Keratinocyte (primary cell): Measurements from ENCODE around the gene ANKRD27. TPM values are rescaled to one million over a fixed set of nuclear protein-coding genes. Genes with fewer than 3 reads are reported as not detected.

Experiments
- DNase-seq: peaks from one replicate; pipeline ENCODE4 v3.0.0-alpha.2; 2011; ENCODE audit warnings: low read depth, missing footprints, low spot score
- FAIRE-seq: peaks from 2 replicates; lab custom pipeline; 2011; peaks lifted over from hg19 to GRCh38; lab: Jason Lieb, UNC
- H2AFZ ChIP-seq: 2 replicates; pipeline ENCODE4 v1.6.0; 2012; ENCODE audit warnings: low read length, control low read depth, inconsistent platforms; ENCODE audit not compliant: control insufficient read depth
- H3K27ac ChIP-seq: 2 replicates; pipeline ENCODE4 v1.5.1; 2011; ENCODE audit warnings: low read length; ENCODE audit not compliant: control insufficient read depth, insufficient read depth
- H3K27me3 ChIP-seq: 3 replicates; pipeline ENCODE4 v1.6.0; 2011; ENCODE audit warnings: low read length; ENCODE audit not compliant: control insufficient read depth, insufficient read depth; ENCODE audit errors: extremely low read depth
- H3K36me3 ChIP-seq, 2 experiments: 2 replicates in 1 of 2; 3 replicates in 1 of 2; pipeline ENCODE4 v1.5.1; 2011; ENCODE audit warnings: low read length in 2 of 2, mild to moderate bottlenecking in 1 of 2; ENCODE audit not compliant: control insufficient read depth in 2 of 2, insufficient read depth in 2 of 2; ENCODE audit errors: extremely low read depth in 1 of 2
- H3K4me1 ChIP-seq: 3 replicates; pipeline ENCODE4 v1.5.1; 2011; ENCODE audit warnings: low read length; ENCODE audit not compliant: control insufficient read depth, insufficient read depth; ENCODE audit errors: extremely low read depth
- H3K4me2 ChIP-seq: 3 replicates; pipeline ENCODE4 v1.6.0; 2011; ENCODE audit warnings: low read depth, low read length; ENCODE audit not compliant: control insufficient read depth, insufficient read depth; ENCODE audit errors: extremely low read depth
- H3K4me3 ChIP-seq, 3 experiments: fragments of 200-600 bp in 1 of 3; sonication (generic) in 1 of 3; 2 replicates in 2 of 3; 3 replicates in 1 of 3; pipeline ENCODE4 v1.5.1; 2011 to 2016; ENCODE audit warnings: low read length in 3 of 3, mild to moderate bottlenecking in 3 of 3, control low read depth in 2 of 3, inconsistent platforms in 1 of 3, low read depth in 1 of 3, mixed read lengths in 1 of 3, mixed run types in 1 of 3, moderate library complexity in 1 of 3; ENCODE audit not compliant: control insufficient read depth in 2 of 3, insufficient read depth in 2 of 3; ENCODE audit errors: extremely low read depth in 1 of 3
- H3K79me2 ChIP-seq: 2 replicates; pipeline ENCODE4 v1.6.0; 2012; ENCODE audit warnings: low read length; ENCODE audit not compliant: control insufficient read depth, insufficient read depth
- H3K9ac ChIP-seq: 3 replicates; pipeline ENCODE4 v1.6.0; 2011; ENCODE audit warnings: low read length; ENCODE audit not compliant: control insufficient read depth, insufficient read depth; ENCODE audit errors: extremely low read depth
- H3K9me1 ChIP-seq: 3 replicates; pipeline ENCODE4 v1.6.0; 2011; ENCODE audit warnings: low read length; ENCODE audit not compliant: control insufficient read depth, insufficient read depth; ENCODE audit errors: extremely low read depth
- H3K9me3 ChIP-seq: 2 replicates; pipeline ENCODE4 v1.5.1; 2012; ENCODE audit warnings: low read depth, low read length; ENCODE audit not compliant: control insufficient read depth
- H4K20me1 ChIP-seq: 3 replicates; pipeline ENCODE4 v1.6.0; 2011; ENCODE audit warnings: low read length; ENCODE audit not compliant: control insufficient read depth, insufficient read depth; ENCODE audit errors: extremely low read depth
- EZH2 ChIP-seq: IDR thresholded peaks from one replicate; pipeline ENCODE4 v1.6.1; 2012; ENCODE audit warnings: inconsistent platforms, mild to moderate bottlenecking, low read length, moderate library complexity
- dilution Hi-C: fragments of 300-500 bp; cut with MboI; formaldehyde crosslinking; loops from one replicate; pipeline ENCODE4 v1.7.0; 2020; ENCODE audit warnings: low sequenced_read_pairs; ENCODE audit not compliant: extremely low pct_ligation_motif_present
- polyA plus RNA-seq, 5 experiments: library from polyadenylated mRNA; depleted of rRNA in 3 of 5; stranded (reverse) in 3 of 5; stranded (forward) in 1 of 5; unstranded in 1 of 5; fragments of >200 nt; gene quantifications; 1 replicate in 1 of 5; 2 replicates in 3 of 5; 3 replicates in 1 of 5; pipeline versions ENCODE4 v1.2.1 to v1.2.3, GENCODE V29; 2011 to 2012; ENCODE audit warnings: missing spikeins in 2 of 5, low read depth in 1 of 5, low replicate concordance in 1 of 5
- TF ChIP-seq, protein P1 (sequence below), 3 experiments: IDR thresholded peaks in 1 of 3; conservative IDR thresholded peaks in 1 of 3; optimal IDR thresholded peaks in 1 of 3; 2 replicates in 2 of 3; 3 replicates in 1 of 3; pipeline versions ENCODE3 to v1.5.1; 2011; ENCODE audit warnings: low read length in 3 of 3, mild to moderate bottlenecking in 3 of 3, moderate library complexity in 2 of 3, control low read depth in 1 of 3, inconsistent platforms in 1 of 3; ENCODE audit not compliant: insufficient read depth in 2 of 3; ENCODE audit errors: extremely low read depth in 1 of 3

ANKRD27 gene
- polyA plus RNA-seq, 1 donor (not counting 4 experiments of a cell fraction or from before 2014, with no cell fraction given): 34.5 TPM

DNA sequence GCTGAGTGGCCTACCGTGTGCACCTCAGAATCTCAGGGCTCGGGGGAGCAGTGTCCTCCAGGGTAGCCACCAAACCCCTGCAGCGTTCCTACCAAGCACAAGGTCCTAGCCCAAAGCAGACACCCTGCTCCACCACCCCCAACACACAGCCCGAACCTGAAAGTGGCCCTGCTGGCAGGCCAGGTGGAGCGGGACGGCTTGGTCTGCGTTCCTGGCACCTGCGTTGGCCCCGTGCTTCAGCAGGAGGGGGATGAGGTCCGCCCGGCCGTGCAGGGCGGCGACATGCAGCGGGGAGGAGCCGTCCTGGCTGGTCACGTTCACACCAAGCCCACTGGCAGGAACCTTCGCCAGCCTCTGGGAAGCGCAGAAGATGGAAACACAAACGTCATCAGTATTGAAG is 67.5 kb downstream of the ANKRD27 start:
- no peaks in the 10 kb centered on the region for H3K79me2 ChIP-seq
- no peak overlapping the region for H3K27ac ChIP-seq
- H3K9me3 ChIP-seq: no peaks in the 10 kb centered on the region
- H4K20me1 ChIP-seq: no peaks in the 10 kb centered on the region
- no peak overlapping the region for H3K4me2 ChIP-seq
- H3K4me3 ChIP-seq: no peak overlapping the region
- peaks cover 16 to 27% of the 10 kb centered on the region in 2 experiments for H3K36me3 ChIP-seq
- no peaks in the 10 kb centered on the region for H3K9me1 ChIP-seq
- H3K27me3 ChIP-seq: no peaks in the 10 kb centered on the region
- FAIRE-seq (no peak), DNase-seq (no peak)
- H2AFZ ChIP-seq: no peak overlapping the region
- dilution Hi-C loops: no loop called here
- no peak overlapping the region for H3K9ac ChIP-seq
- no peaks in the 10 kb centered on the region for H3K4me1 ChIP-seq
- TF ChIP-seq EZH2: no peak
- TF ChIP-seq, protein P1, sequence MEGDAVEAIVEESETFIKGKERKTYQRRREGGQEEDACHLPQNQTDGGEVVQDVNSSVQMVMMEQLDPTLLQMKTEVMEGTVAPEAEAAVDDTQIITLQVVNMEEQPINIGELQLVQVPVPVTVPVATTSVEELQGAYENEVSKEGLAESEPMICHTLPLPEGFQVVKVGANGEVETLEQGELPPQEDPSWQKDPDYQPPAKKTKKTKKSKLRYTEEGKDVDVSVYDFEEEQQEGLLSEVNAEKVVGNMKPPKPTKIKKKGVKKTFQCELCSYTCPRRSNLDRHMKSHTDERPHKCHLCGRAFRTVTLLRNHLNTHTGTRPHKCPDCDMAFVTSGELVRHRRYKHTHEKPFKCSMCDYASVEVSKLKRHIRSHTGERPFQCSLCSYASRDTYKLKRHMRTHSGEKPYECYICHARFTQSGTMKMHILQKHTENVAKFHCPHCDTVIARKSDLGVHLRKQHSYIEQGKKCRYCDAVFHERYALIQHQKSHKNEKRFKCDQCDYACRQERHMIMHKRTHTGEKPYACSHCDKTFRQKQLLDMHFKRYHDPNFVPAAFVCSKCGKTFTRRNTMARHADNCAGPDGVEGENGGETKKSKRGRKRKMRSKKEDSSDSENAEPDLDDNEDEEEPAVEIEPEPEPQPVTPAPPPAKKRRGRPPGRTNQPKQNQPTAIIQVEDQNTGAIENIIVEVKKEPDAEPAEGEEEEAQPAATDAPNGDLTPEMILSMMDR (optimal IDR thresholded peaks at IDR 0.05 in 1 of 3, IDR thresholded peaks at IDR 0.05 in 1 of 3, conservative IDR thresholded peaks at IDR 0.05 in 1 of 3; ENCODE audit: extremely low read depth in 1 of 3, insufficient read depth in 2 of 3, low read length in 3 of 3): no peak

DNA sequence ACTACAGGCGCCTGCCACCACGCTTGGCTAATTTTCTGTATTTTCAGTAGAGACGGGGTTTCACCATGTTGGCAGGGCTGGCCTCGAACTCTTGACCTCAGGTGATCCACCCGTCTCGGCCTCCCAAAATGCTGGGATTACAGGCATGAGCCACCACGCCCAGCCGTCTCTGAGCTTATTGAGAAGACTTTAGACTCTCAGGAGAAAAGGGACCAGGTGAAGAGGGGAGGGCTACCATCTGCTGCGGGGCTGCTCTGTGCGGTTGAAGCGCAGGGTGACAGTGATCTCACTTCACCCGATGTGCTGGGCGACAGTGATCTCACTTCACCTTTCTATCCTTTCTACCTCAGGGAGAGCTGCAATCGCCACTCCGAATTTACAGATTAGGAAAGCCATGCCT is 68.7 kb downstream of the ANKRD27 start:
- Histone ChIP-seq H2AFZ (no peak overlapping the region), H3K27me3 (no peaks in the 10 kb centered on the region), H3K4me2 (no peak overlapping the region), H3K79me2 (no peaks in the 10 kb centered on the region), H3K4me1 (no peaks in the 10 kb centered on the region), H4K20me1 (no peaks in the 10 kb centered on the region), H3K4me3 (no peak overlapping the region), H3K36me3 (peaks cover 16 to 32% of the 10 kb centered on the region in 2 experiments), H3K9me3 (no peaks in the 10 kb centered on the region), H3K9me1 (no peaks in the 10 kb centered on the region), H3K27ac (no peak overlapping the region), H3K9ac (no peak overlapping the region)
- DNase-seq (no peak), FAIRE-seq (no peak)
- TF ChIP-seq, protein P1 (optimal IDR thresholded peaks at IDR 0.05 in 1 of 3, IDR thresholded peaks at IDR 0.05 in 1 of 3, conservative IDR thresholded peaks at IDR 0.05 in 1 of 3; ENCODE audit: extremely low read depth in 1 of 3, insufficient read depth in 2 of 3, low read length in 3 of 3): no peak
- no peak for TF ChIP-seq EZH2
- dilution Hi-C loops: no loop called here
